Keratinocyte (primary cell): ENCODE results near the gene SSUH2.

Experiments used
- EZH2 ChIP-seq: IDR thresholded peaks from one replicate; pipeline ENCODE4 v1.6.1; 2012; ENCODE audit warnings: inconsistent platforms, mild to moderate bottlenecking, low read length, moderate library complexity
- TF ChIP-seq, protein P1 (sequence below), 3 experiments: IDR thresholded peaks in 1 of 3; conservative IDR thresholded peaks in 1 of 3; optimal IDR thresholded peaks in 1 of 3; 2 replicates in 2 of 3; 3 replicates in 1 of 3; pipeline versions ENCODE3 to v1.5.1; 2011; ENCODE audit warnings: low read length in 3 of 3, mild to moderate bottlenecking in 3 of 3, moderate library complexity in 2 of 3, control low read depth in 1 of 3, inconsistent platforms in 1 of 3; ENCODE audit not compliant: insufficient read depth in 2 of 3; ENCODE audit errors: extremely low read depth in 1 of 3

DNA sequence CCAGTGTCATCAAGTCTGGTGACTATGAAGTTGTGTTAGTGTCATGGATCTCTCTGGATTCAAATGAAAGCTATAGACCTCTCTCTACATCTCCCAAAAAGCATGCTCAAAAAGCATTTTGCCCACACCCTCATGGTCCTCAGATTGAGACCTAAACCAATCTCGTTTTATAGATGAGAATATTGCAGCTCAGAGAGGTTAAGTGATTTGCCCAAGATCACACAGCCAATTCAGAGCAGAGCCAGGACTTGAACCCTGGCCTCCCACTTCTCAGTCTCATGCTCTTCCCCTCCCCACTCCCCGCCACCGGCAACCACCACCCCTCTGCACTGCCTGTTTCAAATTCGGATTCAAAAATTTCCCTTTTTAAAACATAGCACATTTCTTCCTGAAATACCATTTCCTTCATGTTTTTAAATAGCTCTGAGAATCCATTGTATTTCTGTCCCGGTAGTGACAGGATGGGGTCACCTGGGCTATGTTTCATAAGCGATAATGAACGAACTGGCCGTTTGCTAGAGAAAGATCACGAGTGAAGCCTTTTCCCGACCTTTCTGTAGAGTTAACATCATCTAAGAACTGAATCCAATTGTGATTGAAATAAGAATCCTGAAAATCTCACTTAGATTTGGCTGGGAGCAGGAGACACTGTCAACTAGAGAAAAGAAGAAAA lies 769 bp downstream of the SSUH2 start:
- TF ChIP-seq, protein P1, sequence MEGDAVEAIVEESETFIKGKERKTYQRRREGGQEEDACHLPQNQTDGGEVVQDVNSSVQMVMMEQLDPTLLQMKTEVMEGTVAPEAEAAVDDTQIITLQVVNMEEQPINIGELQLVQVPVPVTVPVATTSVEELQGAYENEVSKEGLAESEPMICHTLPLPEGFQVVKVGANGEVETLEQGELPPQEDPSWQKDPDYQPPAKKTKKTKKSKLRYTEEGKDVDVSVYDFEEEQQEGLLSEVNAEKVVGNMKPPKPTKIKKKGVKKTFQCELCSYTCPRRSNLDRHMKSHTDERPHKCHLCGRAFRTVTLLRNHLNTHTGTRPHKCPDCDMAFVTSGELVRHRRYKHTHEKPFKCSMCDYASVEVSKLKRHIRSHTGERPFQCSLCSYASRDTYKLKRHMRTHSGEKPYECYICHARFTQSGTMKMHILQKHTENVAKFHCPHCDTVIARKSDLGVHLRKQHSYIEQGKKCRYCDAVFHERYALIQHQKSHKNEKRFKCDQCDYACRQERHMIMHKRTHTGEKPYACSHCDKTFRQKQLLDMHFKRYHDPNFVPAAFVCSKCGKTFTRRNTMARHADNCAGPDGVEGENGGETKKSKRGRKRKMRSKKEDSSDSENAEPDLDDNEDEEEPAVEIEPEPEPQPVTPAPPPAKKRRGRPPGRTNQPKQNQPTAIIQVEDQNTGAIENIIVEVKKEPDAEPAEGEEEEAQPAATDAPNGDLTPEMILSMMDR (optimal IDR thresholded peaks at IDR 0.05 in 1 of 3, IDR thresholded peaks at IDR 0.05 in 1 of 3, conservative IDR thresholded peaks at IDR 0.05 in 1 of 3; ENCODE audit: extremely low read depth in 1 of 3, insufficient read depth in 2 of 3, low read length in 3 of 3): no peak
- TF ChIP-seq EZH2: no peak
